WERI-Rb-1 (cell line): ENCODE results near the gene LYL1.

Experiments used
- DNase-seq: peaks from one replicate; pipeline ENCODE4 v3.0.0-alpha.2; 2020
- H3K27ac ChIP-seq: fragments of 250-450 bp; sonication (Bioruptor Pico); 2 replicates; pipeline ENCODE4 v1.5.1; 2020; ENCODE audit warnings: mild to moderate bottlenecking, moderate library complexity
- H3K27me3 ChIP-seq: fragments of 250-450 bp; sonication (Bioruptor Pico); 2 replicates; pipeline ENCODE4 v1.5.1; 2021; ENCODE audit warnings: mild to moderate bottlenecking, low read depth, moderate library complexity; ENCODE audit not compliant: insufficient read depth, severe bottlenecking
- H3K36me3 ChIP-seq: fragments of 250-450 bp; sonication (Bioruptor Pico); 2 replicates; pipeline ENCODE4 v1.5.1; 2020; ENCODE audit warnings: mild to moderate bottlenecking, moderate library complexity
- H3K4me3 ChIP-seq: 2 replicates; pipeline ENCODE4 v1.5.1; 2011; ENCODE audit warnings: low read depth, mild to moderate bottlenecking, control low read depth, low read length
- H3K9me3 ChIP-seq: fragments of 250-450 bp; sonication (Bioruptor Pico); 2 replicates; pipeline ENCODE4 v1.5.1; 2021; ENCODE audit warnings: mild to moderate bottlenecking, moderate library complexity; ENCODE audit not compliant: severe bottlenecking
- CTCF ChIP-seq: IDR thresholded peaks from 2 replicates; pipeline ENCODE4 v1.5.1; 2011; ENCODE audit warnings: low read depth, mild to moderate bottlenecking, control low read depth, inconsistent platforms, low read length

The LYL1 gene

GRCh38 chr19:13072188-13072908 lies 30.3 kb downstream of the LYL1 start:
- no peak for TF ChIP-seq CTCF
- no peaks in the 10 kb centered on the region for H3K36me3 ChIP-seq
- H3K27me3 ChIP-seq = no peaks in the 10 kb centered on the region
- no peak overlapping the region for H3K4me3 ChIP-seq
- DNase-seq = no peak
- no peaks in the 10 kb centered on the region for H3K9me3 ChIP-seq
- H3K27ac ChIP-seq = no peak overlapping the region

GRCh38 chr19:13071444-13072187 lies 31.0 kb downstream of the LYL1 start:
- Histone ChIP-seq H3K9me3 (no peaks in the 10 kb centered on the region), H3K27ac (no peak overlapping the region), H3K27me3 (no peaks in the 10 kb centered on the region), H3K4me3 (no peak overlapping the region), H3K36me3 (no peaks in the 10 kb centered on the region)
- no peak for TF ChIP-seq CTCF
- DNase-seq = no peak

- no peaks in the 10 kb centered on the region for H3K9me3 ChIP-seq
- no peaks in the 10 kb centered on the region for H3K27me3 ChIP-seq
- H3K27ac ChIP-seq = no peak overlapping the region
- H3K4me3 ChIP-seq = no peak overlapping the region
- no peaks in the 10 kb centered on the region for H3K36me3 ChIP-seq
- TF ChIP-seq CTCF = no peak
- DNase-seq = no peak
These were observed 32.1 kb downstream of the LYL1 start for GRCh38 chr19:13070425-13071140.

GRCh38 chr19:13069415-13070359 lies 33.0 kb downstream of the LYL1 start:
- Histone ChIP-seq H3K4me3 (no peak overlapping the region), H3K36me3 (no peaks in the 10 kb centered on the region), H3K9me3 (no peaks in the 10 kb centered on the region), H3K27me3 (no peaks in the 10 kb centered on the region), H3K27ac (no peak overlapping the region)
- no peak for DNase-seq
- no peak for TF ChIP-seq CTCF

GRCh38 chr19:13068085-13068846 lies 34.4 kb downstream of the LYL1 start:
- Histone ChIP-seq H3K4me3 (no peak overlapping the region), H3K36me3 (no peaks in the 10 kb centered on the region), H3K27me3 (no peaks in the 10 kb centered on the region), H3K27ac (no peak overlapping the region), H3K9me3 (no peaks in the 10 kb centered on the region)
- no peak for DNase-seq
- no peak for TF ChIP-seq CTCF
